Adrenal gland (tissue), 12 donors: ENCODE measurements around the gene C1D. TPM values are rescaled to one million over a fixed set of nuclear protein-coding genes. Genes with fewer than 3 reads are reported as not detected.

Experiments used
- DNase-seq, 7 donors: peaks; one replicate each; pipeline ENCODE4 v3.0.0-alpha.2; 2019 to 2020
- H3K27ac ChIP-seq, 5 donors: fragments of 200-600 bp; sonication (generic) in 4 of 5; 1 replicate in 3 of 5; 2 replicates in 2 of 5; pipeline versions ENCODE4 v1.5.1 to v1.8.0; 2016 to 2020; ENCODE audit warnings: mild to moderate bottlenecking in 1 of 5
- H3K27me3 ChIP-seq: fragments of 200-600 bp; 2 replicates; pipeline ENCODE4 v1.8.0; 2021
- H3K36me3 ChIP-seq, 2 donors: fragments of 200-600 bp; replicated peaks in 1 of 2; 1 replicate in 1 of 2; 2 replicates in 1 of 2; pipeline versions ENCODE4 v1.5.1 to v1.8.0; 2018 to 2022
- H3K4me1 ChIP-seq, 2 donors: fragments of 200-600 bp; replicated peaks in 1 of 2; 1 replicate in 1 of 2; 2 replicates in 1 of 2; pipeline versions ENCODE4 v1.5.1 to v1.8.0; 2018 to 2021
- H3K4me3 ChIP-seq, 4 donors: fragments of 200-600 bp; sonication (generic) in 3 of 4; one replicate each; pipeline ENCODE4 v1.5.1; 2016 to 2018
- H3K9me3 ChIP-seq, 3 donors: fragments of 200-600 bp; sonication (generic) in 1 of 3; replicated peaks in 1 of 3; 1 replicate in 2 of 3; 2 replicates in 1 of 3; pipeline versions ENCODE4 v1.5.1 to v1.8.0; 2016 to 2021
- POLR2A ChIP-seq, 2 donors: fragments of 450-650 bp; IDR thresholded peaks; one replicate each; pipeline ENCODE4 v1.6.1; 2017; ENCODE audit warnings: antibody characterized with exemption in 2 of 2, mild to moderate bottlenecking in 2 of 2, moderate library complexity in 1 of 2
- WGBS, 4 donors: extraction: QIAGEN DNeasy Blood & Tissue Kit in 2 of 4; methylation state at CpG; one replicate each; pipeline versions ENCODE4 v1.1.5 to v1.1.7; 2013 to 2017; 5-methylcytosine and 5-hydroxymethylcytosine counted together
- intact Hi-C, 2 donors: fragments of 100-400 bp; cut with DNase I; formaldehyde crosslinking; loops; one replicate each; pipeline versions ENCODE4 v1.14.1 to v1.15.0; 2022 to 2023
- polyA plus RNA-seq, 3 donors: library from polyadenylated mRNA; stranded (reverse); fragments of 200-250 nt in 2 of 3; fragments of 350-450 nt in 1 of 3; fragmentation: Illumina TruSeq in 1 of 3; extraction: RNeasy Lipid Tissue Mini Kit (QIAGEN cat#74804) in 1 of 3; gene quantifications; one replicate each; pipeline ENCODE4 v1.2.3, GENCODE V29; 2013 to 2014
- total RNA-seq, 9 donors: library from RNA; depleted of rRNA in 4 of 9; stranded (reverse); fragments of >200 nt in 4 of 9; fragments of 120-200 nt in 1 of 9; fragmentation: NEBNext Ultra II Directional in 1 of 9; extraction: Animal tissue kit (Norgen Biotek cat#: 25700) in 1 of 9; gene quantifications; one replicate each; pipeline versions ENCODE4 v1.1.0 to v1.2.4, GENCODE V29; 2013 to 2023
- TF ChIP-seq, protein P1 (sequence below), 6 experiments: fragments of 450-650 bp in 4 of 6; fragments of 200-600 bp in 2 of 6; sonication (generic) in 1 of 6; IDR thresholded peaks; 1 replicate in 5 of 6; 2 replicates in 1 of 6; pipeline versions ENCODE4 v1.5.1 to v1.8.0; 2016 to 2021; ENCODE audit warnings: antibody characterized with exemption in 6 of 6, mild to moderate bottlenecking in 2 of 6, moderate library complexity in 1 of 6
- donor health status: healthy with polysubstance abuse.
- donor health status: Bipolar disorder and iron deficiency.
- donor health status: DM: yes; HTN: yes; CAD: no.
- donor health status: DM: no; HTN: no; CAD: no.
- donor health status: DM: no; HTN: no; CAD: no.
- donor health status: DM: yes; HTN: yes; CAD: no.

Gene C1D
- total and polyA plus RNA-seq, 12 donors, result 7.3 to 77.8 (median 22.9) TPM

DNA sequence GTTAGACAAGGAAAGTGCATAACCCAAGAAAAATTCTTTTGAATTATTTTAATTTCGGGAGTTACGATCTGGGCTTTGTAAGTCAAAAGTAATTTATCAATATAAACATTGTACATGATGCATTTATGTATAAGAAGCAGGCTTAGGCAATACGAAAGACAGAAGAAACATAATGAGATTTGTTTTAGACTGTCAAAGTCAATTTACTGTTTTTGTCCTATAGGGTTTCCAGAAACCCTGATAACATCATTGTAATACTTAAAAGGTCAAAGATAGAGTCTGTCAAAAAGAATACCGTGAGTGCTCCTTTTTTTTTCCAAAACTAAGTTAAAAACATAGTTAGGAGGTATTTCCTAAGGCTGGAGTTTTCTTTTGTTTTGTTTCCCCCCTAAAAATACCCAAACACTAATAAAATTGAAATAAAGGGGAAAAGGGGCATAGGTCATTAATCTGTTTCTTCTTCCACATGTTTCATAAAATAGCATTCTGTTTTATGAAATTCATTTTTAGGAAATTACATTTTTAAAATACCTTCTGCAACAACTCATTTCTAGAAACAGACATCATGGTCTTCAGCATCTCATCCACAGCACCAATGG lies 16.1 kb downstream of the C1D start:
- H3K27ac ChIP-seq, result no peak overlapping the region
- peaks cover 6 to 10% of the 10 kb centered on the region in 2 donors for H3K4me1 ChIP-seq
- H3K27me3 ChIP-seq, result no peaks in the 10 kb centered on the region
- intact Hi-C loops, result no loop called here
- 65 to 73% (median 67%) methylated on average over 4 of the region's 4 CpGs for WGBS, 4 donors
- DNase-seq, result no peak
- H3K4me3 ChIP-seq, result no peak overlapping the region
- H3K9me3 ChIP-seq, result no peaks in the 10 kb centered on the region
- H3K36me3 ChIP-seq, result no peaks in the 10 kb centered on the region
- TF ChIP-seq, protein P1, sequence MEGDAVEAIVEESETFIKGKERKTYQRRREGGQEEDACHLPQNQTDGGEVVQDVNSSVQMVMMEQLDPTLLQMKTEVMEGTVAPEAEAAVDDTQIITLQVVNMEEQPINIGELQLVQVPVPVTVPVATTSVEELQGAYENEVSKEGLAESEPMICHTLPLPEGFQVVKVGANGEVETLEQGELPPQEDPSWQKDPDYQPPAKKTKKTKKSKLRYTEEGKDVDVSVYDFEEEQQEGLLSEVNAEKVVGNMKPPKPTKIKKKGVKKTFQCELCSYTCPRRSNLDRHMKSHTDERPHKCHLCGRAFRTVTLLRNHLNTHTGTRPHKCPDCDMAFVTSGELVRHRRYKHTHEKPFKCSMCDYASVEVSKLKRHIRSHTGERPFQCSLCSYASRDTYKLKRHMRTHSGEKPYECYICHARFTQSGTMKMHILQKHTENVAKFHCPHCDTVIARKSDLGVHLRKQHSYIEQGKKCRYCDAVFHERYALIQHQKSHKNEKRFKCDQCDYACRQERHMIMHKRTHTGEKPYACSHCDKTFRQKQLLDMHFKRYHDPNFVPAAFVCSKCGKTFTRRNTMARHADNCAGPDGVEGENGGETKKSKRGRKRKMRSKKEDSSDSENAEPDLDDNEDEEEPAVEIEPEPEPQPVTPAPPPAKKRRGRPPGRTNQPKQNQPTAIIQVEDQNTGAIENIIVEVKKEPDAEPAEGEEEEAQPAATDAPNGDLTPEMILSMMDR (IDR thresholded peaks at IDR 0.05), result no peak
- TF ChIP-seq POLR2A (IDR thresholded peaks at IDR 0.05), result no peak

DNA sequence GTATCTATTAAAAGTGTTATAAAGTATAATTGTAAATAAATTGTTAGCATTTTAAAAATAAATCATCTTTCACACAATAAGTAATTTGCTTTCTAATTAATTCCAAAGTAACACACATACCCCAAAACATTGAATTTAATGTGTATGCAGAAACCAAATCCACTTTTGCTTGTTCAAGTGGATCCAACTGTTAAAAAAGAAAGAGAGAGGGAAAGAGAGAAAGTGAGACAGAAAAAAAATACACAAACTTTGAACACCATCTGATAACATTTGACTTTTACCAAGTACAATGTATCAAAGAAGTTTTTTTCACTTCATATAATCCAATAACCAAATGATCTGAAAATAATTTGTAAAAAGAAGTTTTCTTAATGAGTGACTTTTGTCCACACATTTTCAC lies 16.6 kb downstream of the C1D start:
- TF ChIP-seq, protein P1 (IDR thresholded peaks at IDR 0.05), result no peak
- Histone ChIP-seq H3K27me3 (no peaks in the 10 kb centered on the region), H3K27ac (no peak overlapping the region), H3K36me3 (no peaks in the 10 kb centered on the region), H3K4me3 (no peak overlapping the region), H3K9me3 (no peaks in the 10 kb centered on the region), H3K4me1 (peaks cover 6 to 10% of the 10 kb centered on the region in 2 donors)
- DNase-seq, result no peak
- intact Hi-C loops, result no loop called here

DNA sequence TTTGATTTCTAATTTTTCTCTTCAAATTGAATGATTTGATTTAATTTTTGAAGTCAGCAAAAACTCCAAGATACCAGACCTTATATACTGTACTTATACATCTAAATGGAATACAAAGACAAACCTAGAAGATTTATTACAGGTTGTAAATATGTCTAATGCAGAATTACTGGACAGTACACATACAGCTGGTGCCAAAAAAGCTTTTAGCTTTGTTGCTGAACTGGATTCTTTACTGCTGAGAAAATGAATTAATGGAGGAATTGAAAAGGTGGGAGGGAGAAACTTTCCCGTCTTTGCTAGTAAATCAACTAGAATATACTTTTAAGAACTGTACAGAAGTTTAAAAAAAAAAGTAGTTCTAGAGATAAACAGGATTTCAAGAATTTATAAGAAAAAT lies 17.5 kb downstream of the C1D start:
- H3K4me1 ChIP-seq, result peaks cover 6 to 13% of the 10 kb centered on the region in 2 donors
- no peaks in the 10 kb centered on the region for H3K9me3 ChIP-seq
- H3K27me3 ChIP-seq, result no peaks in the 10 kb centered on the region
- no peak overlapping the region for H3K27ac ChIP-seq
- H3K36me3 ChIP-seq, result no peaks in the 10 kb centered on the region
- 56 to 89% (median 63%) methylated on average over 1 of the region's 1 CpG for WGBS, 4 donors
- DNase-seq, result no peak
- TF ChIP-seq POLR2A (IDR thresholded peaks at IDR 0.05), result no peak
- TF ChIP-seq, protein P1 (IDR thresholded peaks at IDR 0.05), result no peak
- intact Hi-C loops, result no loop called here
- no peak overlapping the region for H3K4me3 ChIP-seq

DNA sequence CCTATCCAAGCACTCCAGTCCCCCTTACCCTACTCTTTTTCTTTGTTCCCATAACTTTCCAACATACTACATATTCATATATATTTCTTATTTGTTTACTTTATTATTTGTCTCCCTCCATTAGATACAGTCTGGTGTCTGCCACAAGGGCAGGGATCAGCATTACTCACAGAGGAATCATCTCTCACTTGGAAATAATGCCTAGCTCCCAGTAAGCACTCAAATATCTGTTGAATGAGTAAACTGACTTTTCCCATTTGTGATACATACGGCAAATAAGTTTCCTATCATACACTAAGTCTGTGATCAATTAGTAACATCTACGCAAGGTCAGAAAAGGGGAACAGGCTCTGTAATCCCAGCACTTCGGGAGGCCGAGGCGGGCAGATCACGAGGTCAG lies 18.7 kb downstream of the C1D start:
- Histone ChIP-seq H3K4me1 (peaks cover 6 to 22% of the 10 kb centered on the region in 2 donors), H3K4me3 (no peak overlapping the region), H3K9me3 (no peaks in the 10 kb centered on the region), H3K27me3 (no peaks in the 10 kb centered on the region), H3K36me3 (no peaks in the 10 kb centered on the region), H3K27ac (peak overlapping the region in 2 of 5 donors; percentile 9 to 18)
- intact Hi-C loops, result no loop called here
- TF ChIP-seq POLR2A (IDR thresholded peaks at IDR 0.05), result no peak
- TF ChIP-seq, protein P1 (IDR thresholded peaks at IDR 0.05), result no peak
- no peak for DNase-seq
- WGBS, 4 donors, result 79 to 92% (median 86%) methylated on average over 6 of the region's 6 CpGs
